B cell (primary cell): Measurements from ENCODE around the gene PLCL1. TPM values are rescaled to one million over a fixed set of nuclear protein-coding genes. Genes with fewer than 3 reads are reported as not detected.

ENCODE experiments used
- ATAC-seq: fragments of 200-7000 bp; cut with Tn5 transposase; one replicate; pipeline ENCODE4 v1.10.0; 2021; ENCODE audit warnings: low read depth, mild to moderate bottlenecking, moderate number of reproducible peaks, moderate library complexity
- CTCF ChIA-PET: fragments of 350-600 bp; sonication (Branson Sonifier 250); formaldehyde crosslinking; loops from one replicate; lab custom pipeline; 2021; ENCODE audit warnings: antibody characterized with exemption, inconsistent platforms; lab: Charles Lee
- POLR2A ChIA-PET: fragments of 350-600 bp; sonication (Branson Sonifier 250); formaldehyde crosslinking; loops from one replicate; lab custom pipeline; 2021; ENCODE audit warnings: antibody characterized with exemption; lab: Charles Lee
- DNase-seq: peaks from one replicate; pipeline ENCODE4 v3.0.0; 2013
- H2AFZ ChIP-seq: 2 replicates; pipeline ENCODE4 v1.6.1; 2012; ENCODE audit warnings: mild to moderate bottlenecking, low read depth, low read length; ENCODE audit not compliant: insufficient read depth, poor library complexity, severe bottlenecking
- H3K27ac ChIP-seq, 2 donors: 1 replicate in 1 of 2; 2 replicates in 1 of 2; pipeline ENCODE4 v1.5.1; 2012 to 2013; ENCODE audit warnings: low read length in 2 of 2, mild to moderate bottlenecking in 2 of 2, moderate library complexity in 1 of 2
- H3K27me3 ChIP-seq, 4 experiments: fragments of 200-600 bp in 1 of 4; sonication (generic) in 1 of 4; replicated peaks in 1 of 4; 1 replicate in 2 of 4; 2 replicates in 2 of 4; pipeline versions ENCODE4 v1.6.1 to v1.7.0; 2013 to 2016; ENCODE audit warnings: low read length in 3 of 4, mild to moderate bottlenecking in 2 of 4, mixed read lengths in 1 of 4, moderate library complexity in 1 of 4; ENCODE audit not compliant: insufficient read depth in 4 of 4, control insufficient read depth in 3 of 4; ENCODE audit errors: control extremely low read depth in 1 of 4
- H3K36me3 ChIP-seq, 2 experiments: replicated peaks in 1 of 2; 1 replicate in 1 of 2; 2 replicates in 1 of 2; pipeline versions ENCODE4 v1.6.1 to v1.7.1; 2013; ENCODE audit warnings: low read length in 1 of 2; ENCODE audit not compliant: insufficient read depth in 2 of 2, control insufficient read depth in 1 of 2; ENCODE audit errors: control extremely low read depth in 1 of 2, extremely low read depth in 1 of 2
- H3K4me1 ChIP-seq, 2 donors: fragments of 200-600 bp in 1 of 2; sonication (generic) in 1 of 2; 1 replicate in 1 of 2; 2 replicates in 1 of 2; pipeline versions ENCODE4 v1.5.1 to v1.6.1; 2013 to 2017; ENCODE audit warnings: low read length in 2 of 2; ENCODE audit not compliant: control insufficient read depth in 2 of 2, insufficient read depth in 2 of 2
- H3K4me2 ChIP-seq: replicated peaks from 2 replicates; pipeline ENCODE3; 2012; ENCODE audit warnings: mild to moderate bottlenecking, low read depth, low read length; ENCODE audit not compliant: poor library complexity, severe bottlenecking
- H3K4me3 ChIP-seq, 5 experiments: fragments of 200-600 bp in 1 of 5; sonication (generic) in 1 of 5; 1 replicate in 3 of 5; 2 replicates in 2 of 5; pipeline versions ENCODE4 v1.5.1 to v1.7.0; 2011 to 2016; ENCODE audit warnings: low read length in 4 of 5, mild to moderate bottlenecking in 4 of 5, low read depth in 2 of 5, control low read depth in 1 of 5, moderate library complexity in 1 of 5; ENCODE audit not compliant: insufficient read depth in 1 of 5; ENCODE audit errors: control extremely low read depth in 1 of 5, extremely low read depth in 1 of 5
- H3K79me2 ChIP-seq: fragments of 200-600 bp; sonication (generic); one replicate; pipeline ENCODE4 v1.6.0; 2016; ENCODE audit warnings: low read length; ENCODE audit not compliant: control insufficient read depth, insufficient read depth
- H3K9ac ChIP-seq: fragments of 200-600 bp; sonication (generic); 2 replicates; pipeline ENCODE4 v1.6.1; 2017; ENCODE audit warnings: mild to moderate bottlenecking, low read length, moderate library complexity
- H3K9me3 ChIP-seq, 3 donors: one replicate each; pipeline versions ENCODE4 v1.6.1 to v1.7.1; 2013; ENCODE audit warnings: low read length in 2 of 3; ENCODE audit not compliant: control insufficient read depth in 2 of 3, insufficient read depth in 1 of 3; ENCODE audit errors: control extremely low read depth in 1 of 3
- H4K20me1 ChIP-seq: 2 replicates; pipeline ENCODE4 v1.6.0; 2012; ENCODE audit warnings: mild to moderate bottlenecking, low read length; ENCODE audit not compliant: insufficient read depth, control insufficient read depth, poor library complexity, severe bottlenecking
- H3K27ac Mint-ChIP-seq: one replicate; pipeline ENCODE4 v1.8.0; 2021; ENCODE audit warnings: mixed read lengths
- H3K27me3 Mint-ChIP-seq: one replicate; pipeline ENCODE4 v1.8.0; 2021; ENCODE audit warnings: mixed read lengths
- H3K4me1 Mint-ChIP-seq: one replicate; pipeline ENCODE4 v1.8.0; 2021; ENCODE audit warnings: mixed read lengths
- H3K4me3 Mint-ChIP-seq: one replicate; pipeline ENCODE4 v1.8.0; 2021; ENCODE audit warnings: mixed read lengths
- H3K9me3 Mint-ChIP-seq: one replicate; pipeline ENCODE4 v1.8.0; 2022; ENCODE audit warnings: mixed read lengths; ENCODE audit not compliant: insufficient read depth
- CTCF ChIP-seq: fragments of 200-600 bp; IDR thresholded peaks from one replicate; pipeline ENCODE4 v1.8.0; 2022; ENCODE audit warnings: antibody characterized with exemption, mild to moderate bottlenecking
- EZH2 ChIP-seq: IDR thresholded peaks from 2 replicates; pipeline ENCODE4 v1.6.1; 2012; ENCODE audit warnings: borderline replicate concordance, low read depth, mild to moderate bottlenecking, moderate library complexity, low read length; ENCODE audit not compliant: insufficient read depth, poor library complexity, severe bottlenecking
- WGBS: methylation state at CpG from one replicate; pipeline ENCODE4 v1.1.5; 2013; ENCODE audit warnings: missing lambda C conversion rate; ENCODE audit not compliant: insufficient coverage; 5-methylcytosine and 5-hydroxymethylcytosine counted together
- intact Hi-C: fragments of 100-400 bp; cut with micrococcal nuclease; formaldehyde crosslinking; loops from one replicate; pipeline ENCODE4 v1.10.0; 2022
- polyA plus RNA-seq: library from polyadenylated mRNA; depleted of rRNA; stranded (reverse); fragments of >200 nt; gene quantifications from 2 replicates; pipeline ENCODE4 v1.2.3, GENCODE V29; 2012
- total RNA-seq, 2 donors: library from RNA; stranded (reverse); fragments of 120-200 nt in 1 of 2; gene quantifications; 1 replicate in 1 of 2; 2 replicates in 1 of 2; pipeline versions ENCODE4 v1.2.3 to v1.2.4, GENCODE V29; 2013 to 2022

Gene PLCL1
- total and polyA plus RNA-seq, 2 donors (not counting 1 experiment from before 2014, with no cell fraction given), result 0.07 to 0.25 TPM

- no peak for ATAC-seq
- POLR2A ChIA-PET, result no interaction called here
Observed at GRCh38 chr2:197838579-197838978, 34.2 kb downstream of the PLCL1 start.

GRCh38 chr2:197839327-197839726, 34.9 kb downstream of the PLCL1 start:
- Mint-ChIP-seq H3K4me3 (no peak overlapping the region), H3K27me3 (peaks cover 10% of the 10 kb centered on the region), H3K9me3 (no peaks in the 10 kb centered on the region), H3K27ac (no peak overlapping the region), H3K4me1 (peaks cover 12% of the 10 kb centered on the region)
- CTCF ChIA-PET, result no interaction called here
- no peaks in the 10 kb centered on the region for H3K36me3 ChIP-seq
- H3K4me3 ChIP-seq, result no peak overlapping the region
- no peak overlapping the region for H2AFZ ChIP-seq
- WGBS, result 93% methylated on average over 3 of the region's 5 CpGs
- H4K20me1 ChIP-seq, result no peaks in the 10 kb centered on the region
- no peak for TF ChIP-seq CTCF
- no peak for TF ChIP-seq EZH2
- ATAC-seq (no peak), DNase-seq (no peak)
- no peak overlapping the region for H3K27ac ChIP-seq
- H3K9me3 ChIP-seq, result no peaks in the 10 kb centered on the region
- POLR2A ChIA-PET, result no interaction called here
- intact Hi-C loops, result no loop called here
- no peak overlapping the region for H3K9ac ChIP-seq
- H3K79me2 ChIP-seq, result no peaks in the 10 kb centered on the region
- peaks cover 0 to 8% of the 10 kb centered on the region in 2 donors for H3K4me1 ChIP-seq
- no peak overlapping the region for H3K4me2 ChIP-seq
- no peaks in the 10 kb centered on the region for H3K27me3 ChIP-seq

More at GRCh38 chr2:197838579-197838978, 34.2 kb downstream of the PLCL1 start:
- Histone ChIP-seq H3K4me3 (no peak overlapping the region), H3K9ac (peak overlapping the region; percentile 31), H3K27ac (peak overlapping the region in 1 of 2 donors; percentile 36), H3K27me3 (no peaks in the 10 kb centered on the region), H3K9me3 (no peaks in the 10 kb centered on the region), H3K4me1 (peaks cover 0 to 8% of the 10 kb centered on the region in 2 donors), H3K36me3 (no peaks in the 10 kb centered on the region), H2AFZ (peak overlapping the region; percentile 57), H3K79me2 (no peaks in the 10 kb centered on the region), H4K20me1 (no peaks in the 10 kb centered on the region), H3K4me2 (peak overlapping the region; percentile 43)
- DNase-seq, result no peak
- Mint-ChIP-seq H3K4me1 (peaks cover 12% of the 10 kb centered on the region), H3K27ac (no peak overlapping the region), H3K9me3 (peaks cover 2% of the 10 kb centered on the region), H3K27me3 (peaks cover 7% of the 10 kb centered on the region), H3K4me3 (no peak overlapping the region)
- TF ChIP-seq EZH2 (no peak), CTCF (no peak)
- no CpG with 5 or more reads among the region's 2 CpGs for WGBS
- intact Hi-C loops, result no loop called here
- CTCF ChIA-PET, result interaction anchor here (1.1 kb wide), 1 partner anchor 60 kb away, joined by 3 read pairs; no protein-coding TSS in a partner anchor
